H1 (cell line): ENCODE results near the gene UCHL5. TPM values are rescaled to one million over a fixed set of nuclear protein-coding genes. Genes with fewer than 3 reads are reported as not detected.

Experiments
- CTCF ChIA-PET: fragments of 300-600 bp; sonication (Branson Sonifier 250); formaldehyde crosslinking; loops from one replicate; lab custom pipeline; 2021; ENCODE audit not compliant: partially characterized antibody; lab: Charles Lee
- POLR2A ChIA-PET: fragments of 300-600 bp; sonication (Branson Sonifier 250); formaldehyde crosslinking; loops from one replicate; lab custom pipeline; 2021; ENCODE audit warnings: inconsistent platforms; ENCODE audit not compliant: partially characterized antibody; lab: Charles Lee
- DNase-seq, 2 experiments: peaks; one replicate each; pipeline versions ENCODE4 v3.0.0 to v3.0.0-alpha.2; 2010 to 2022; ENCODE audit warnings: low spot score in 2 of 2, low read depth in 1 of 2, mixed read lengths in 1 of 2
- FAIRE-seq: peaks from 2 replicates; lab custom pipeline; 2011; peaks lifted over from hg19 to GRCh38; lab: Jason Lieb, UNC
- H2AFZ ChIP-seq: 2 replicates; pipeline ENCODE4 v1.8.1; 2012; ENCODE audit warnings: low read length, inconsistent platforms
- H2AK5ac ChIP-seq: 2 replicates; pipeline ENCODE4 v1.6.1; 2013; ENCODE audit warnings: low read depth, low read length
- H2BK120ac ChIP-seq: replicated peaks from 2 replicates; pipeline ENCODE3; 2013; ENCODE audit warnings: low read depth, low read length, inconsistent platforms
- H2BK12ac ChIP-seq: 2 replicates; pipeline ENCODE4 v1.6.1; 2013; ENCODE audit warnings: low read depth, low read length
- H2BK15ac ChIP-seq: 2 replicates; pipeline ENCODE4 v1.6.1; 2013; ENCODE audit warnings: low read length
- H2BK20ac ChIP-seq: 2 replicates; pipeline ENCODE4 v1.6.1; 2013; ENCODE audit warnings: low read length
- H2BK5ac ChIP-seq: 2 replicates; pipeline ENCODE4 v1.6.1; 2013; ENCODE audit warnings: low read depth, low read length
- H3K14ac ChIP-seq: 2 replicates; pipeline ENCODE4 v1.6.1; 2013; ENCODE audit warnings: inconsistent platforms; ENCODE audit not compliant: insufficient read length
- H3K18ac ChIP-seq: 2 replicates; pipeline ENCODE4 v1.6.1; 2013; ENCODE audit warnings: low read length; ENCODE audit errors: extremely low read depth
- H3K23ac ChIP-seq: 2 replicates; pipeline ENCODE4 v1.6.1; 2013; ENCODE audit warnings: inconsistent platforms; ENCODE audit not compliant: insufficient read length
- H3K23me2 ChIP-seq: 2 replicates; pipeline ENCODE4 v1.6.1; 2013; ENCODE audit warnings: low read depth, low read length
- H3K27ac ChIP-seq: 2 replicates; pipeline ENCODE4 v1.6.1; 2011; ENCODE audit warnings: low read depth, low read length, inconsistent platforms
- H3K27me3 ChIP-seq, 4 experiments: replicated peaks in 1 of 4; 1 replicate in 1 of 4; 2 replicates in 3 of 4; pipeline versions ENCODE4 v1.6.1 to v1.8.1; 2011 to 2013; ENCODE audit warnings: low read length in 3 of 4, mild to moderate bottlenecking in 3 of 4, inconsistent platforms in 2 of 4, mixed read lengths in 2 of 4, moderate library complexity in 1 of 4; ENCODE audit not compliant: control insufficient read depth in 3 of 4, insufficient read depth in 3 of 4; ENCODE audit errors: extremely low read depth in 1 of 4
- H3K36me3 ChIP-seq, 4 experiments: 2 replicates each; pipeline versions ENCODE4 v1.6.1 to v1.8.1; 2011 to 2013; ENCODE audit warnings: mild to moderate bottlenecking in 4 of 4, low read length in 3 of 4, moderate library complexity in 2 of 4, control low read depth in 1 of 4, inconsistent platforms in 1 of 4; ENCODE audit not compliant: insufficient read depth in 4 of 4, control insufficient read depth in 2 of 4
- H3K4ac ChIP-seq: replicated peaks from 2 replicates; pipeline ENCODE3; 2013; ENCODE audit warnings: low read length, low read depth, mixed read lengths, inconsistent platforms; ENCODE audit not compliant: insufficient read length
- H3K4me1 ChIP-seq, 4 experiments: replicated peaks in 1 of 4; 1 replicate in 1 of 4; 2 replicates in 3 of 4; pipeline versions ENCODE4 v1.6.1 to v1.8.1; 2011 to 2013; ENCODE audit warnings: low read length in 3 of 4, inconsistent platforms in 2 of 4, mixed read lengths in 1 of 4; ENCODE audit not compliant: insufficient read depth in 4 of 4, control insufficient read depth in 3 of 4
- H3K4me2 ChIP-seq, 2 experiments: 2 replicates each; pipeline versions ENCODE4 v1.6.1 to v1.8.1; 2011 to 2013; ENCODE audit warnings: low read depth in 2 of 2, low read length in 2 of 2, control low read depth in 1 of 2, inconsistent platforms in 1 of 2, mild to moderate bottlenecking in 1 of 2; ENCODE audit not compliant: insufficient read depth in 1 of 2
- H3K4me3 ChIP-seq, 4 experiments: fragments of 200-600, 300-600 bp in 1 of 4; sonication (generic), shearing (Covaris generic), sonication (Bioruptor Twin) in 1 of 4; 2 replicates each; pipeline versions ENCODE4 v1.5.1 to v1.8.1; 2011 to 2016; ENCODE audit warnings: low read length in 4 of 4, low read depth in 3 of 4, control low read depth in 2 of 4, inconsistent platforms in 2 of 4, mild to moderate bottlenecking in 2 of 4, mixed read lengths in 1 of 4, moderate library complexity in 1 of 4; ENCODE audit not compliant: insufficient read depth in 2 of 4; ENCODE audit errors: extremely low read depth in 1 of 4
- H3K56ac ChIP-seq: replicated peaks from 2 replicates; pipeline ENCODE3; 2013; ENCODE audit warnings: low read depth, mild to moderate bottlenecking, mixed read lengths, low read length, inconsistent platforms; ENCODE audit not compliant: insufficient read length
- H3K79me1 ChIP-seq: 2 replicates; pipeline ENCODE4 v1.6.1; 2013; ENCODE audit warnings: low read depth, low read length, control low read depth
- H3K79me2 ChIP-seq, 2 experiments: 2 replicates each; pipeline versions ENCODE4 v1.6.1 to v1.8.1; 2012 to 2013; ENCODE audit warnings: low read length in 2 of 2, mild to moderate bottlenecking in 2 of 2, inconsistent platforms in 1 of 2; ENCODE audit not compliant: insufficient read depth in 2 of 2, control insufficient read depth in 1 of 2
- H3K9ac ChIP-seq, 4 experiments: replicated peaks in 1 of 4; 1 replicate in 1 of 4; 2 replicates in 3 of 4; pipeline versions ENCODE4 v1.6.1 to v1.8.1; 2011 to 2013; ENCODE audit warnings: low read depth in 3 of 4, low read length in 3 of 4, control low read depth in 2 of 4, mild to moderate bottlenecking in 2 of 4, moderate library complexity in 2 of 4, inconsistent platforms in 1 of 4; ENCODE audit errors: extremely low read depth in 1 of 4
- H3K9me3 ChIP-seq, 2 experiments: 2 replicates each; pipeline versions ENCODE4 v1.6.1 to v1.8.1; 2012 to 2013; ENCODE audit warnings: mild to moderate bottlenecking in 2 of 2, moderate library complexity in 2 of 2, control low read depth in 1 of 2, inconsistent platforms in 1 of 2, low read depth in 1 of 2, low read length in 1 of 2, mixed read lengths in 1 of 2; ENCODE audit not compliant: insufficient read depth in 2 of 2
- H4K20me1 ChIP-seq, 2 experiments: replicated peaks in 1 of 2; 2 replicates each; pipeline versions ENCODE3 to v1.8.1; 2011 to 2013; ENCODE audit warnings: inconsistent platforms in 2 of 2, low read length in 2 of 2, mild to moderate bottlenecking in 1 of 2; ENCODE audit not compliant: insufficient read depth in 2 of 2, control insufficient read depth in 1 of 2
- H4K5ac ChIP-seq: 2 replicates; pipeline ENCODE4 v1.6.1; 2013; ENCODE audit warnings: low read length, low read depth, mixed read lengths, inconsistent platforms; ENCODE audit not compliant: insufficient read length
- H4K8ac ChIP-seq: 2 replicates; pipeline ENCODE4 v1.8.0; 2013; ENCODE audit warnings: mild to moderate bottlenecking, moderate library complexity, low read length, inconsistent platforms; ENCODE audit not compliant: insufficient read depth; ENCODE audit errors: extremely low read depth
- H4K91ac ChIP-seq: replicated peaks from 2 replicates; pipeline ENCODE3; 2013; ENCODE audit warnings: low read length, mixed read lengths, inconsistent platforms; ENCODE audit not compliant: insufficient read length
- BACH1 ChIP-seq: IDR thresholded peaks from 2 replicates; pipeline ENCODE4 v1.6.1; 2012; ENCODE audit warnings: low read length, improper control_type of control experiment
- CBX5 ChIP-seq: fragments of 300-800, 300-1000 bp; sonication (generic); IDR thresholded peaks from 2 replicates; pipeline ENCODE4 v1.7.1; 2016; ENCODE audit warnings: antibody characterized with exemption, low read length, low read depth
- CHD1 ChIP-seq: IDR thresholded peaks from 2 replicates; pipeline ENCODE4 v1.6.1; 2012; ENCODE audit warnings: low read depth, low read length, improper control_type of control experiment
- E2F6 ChIP-seq: IDR thresholded peaks from 2 replicates; pipeline ENCODE4 v1.6.1; 2012; ENCODE audit warnings: inconsistent platforms
- EP300 ChIP-seq, 2 experiments: IDR thresholded peaks; 1 replicate in 1 of 2; 2 replicates in 1 of 2; pipeline ENCODE4 v1.6.1; 2011 to 2012; ENCODE audit warnings: low read depth in 2 of 2, low read length in 2 of 2, mild to moderate bottlenecking in 2 of 2, borderline replicate concordance in 1 of 2, inconsistent platforms in 1 of 2, moderate library complexity in 1 of 2
- GABPA ChIP-seq: IDR thresholded peaks from 2 replicates; pipeline ENCODE4 v1.6.1; 2011; ENCODE audit warnings: mild to moderate bottlenecking, low read length, moderate library complexity, borderline replicate concordance; ENCODE audit not compliant: insufficient read depth
- JUND ChIP-seq: IDR thresholded peaks from 2 replicates; pipeline ENCODE4 v1.6.1; 2011; ENCODE audit warnings: mild to moderate bottlenecking, improper control_type of control experiment, low read length
- POLR2A ChIP-seq, 2 experiments: IDR thresholded peaks; 1 replicate in 1 of 2; 2 replicates in 1 of 2; pipeline ENCODE4 v1.6.1; 2011; ENCODE audit warnings: low read depth in 2 of 2, low read length in 2 of 2, mild to moderate bottlenecking in 2 of 2; ENCODE audit errors: control extremely low read depth in 1 of 2
- SIX5 ChIP-seq: IDR thresholded peaks from 2 replicates; pipeline ENCODE4 v1.6.1; 2011; ENCODE audit warnings: mild to moderate bottlenecking, low read depth, low read length
- TAF7 ChIP-seq: optimal IDR thresholded peaks from 2 replicates; pipeline ENCODE3; 2011; ENCODE audit warnings: low read depth, mild to moderate bottlenecking, inconsistent platforms, low read length, moderate library complexity, borderline replicate concordance
- TEAD4 ChIP-seq: IDR thresholded peaks from 2 replicates; pipeline ENCODE4 v1.6.1; 2012; ENCODE audit warnings: low read depth, low read length, inconsistent platforms, mixed read lengths
- USF2 ChIP-seq: IDR thresholded peaks from 2 replicates; pipeline ENCODE4 v1.6.1; 2011; ENCODE audit warnings: low read length, improper control_type of control experiment
- ZNF274 ChIP-seq: IDR thresholded peaks from 2 replicates; pipeline ENCODE4 v1.7.0; 2012; ENCODE audit warnings: low read length, borderline replicate concordance; ENCODE audit errors: extremely low read depth
- WGBS, 2 experiments: shearing (Covaris generic) in 1 of 2; methylation state at CpG; one replicate each; pipeline versions ENCODE4 v1.1.6 to v1.1.7; 2013 to 2015; ENCODE audit warnings: low lambda C conversion rate in 2 of 2, mixed read lengths in 2 of 2, inconsistent platforms in 1 of 2, low coverage in 1 of 2, missing lambda C conversion rate in 1 of 2; ENCODE audit not compliant: insufficient replicate concordance in 2 of 2, insufficient coverage in 1 of 2, insufficient read length in 1 of 2; ENCODE audit errors: extremely low coverage in 1 of 2, missing lambda C conversion rate in 1 of 2; 5-methylcytosine and 5-hydroxymethylcytosine counted together
- polyA plus RNA-seq, 7 experiments: library from polyadenylated mRNA; depleted of rRNA in 3 of 7; stranded (reverse) in 5 of 7; unstranded in 2 of 7; fragments of >200 nt in 5 of 7; fragments of 200-250 nt in 2 of 7; gene quantifications; 1 replicate in 5 of 7; 2 replicates in 1 of 7; 4 replicates in 1 of 7; pipeline versions ENCODE4 v1.2.1 to v1.2.3, GENCODE V29; 2011 to 2013; ENCODE audit warnings: missing spikeins in 2 of 7, mixed read lengths in 2 of 7
- total RNA-seq: library from RNA; stranded (reverse); fragmentation: NEBNext Ultra II Directional; extraction: Animal tissue kit (Norgen Biotek cat#: 25700); gene quantifications from 2 replicates; pipeline ENCODE4 v1.2.1, GENCODE V29; 2021

UCHL5 gene
- total and polyA plus RNA-seq, 2 of the 8 experiments (the other 6 are each of a cell fraction or from before 2014, with no cell fraction given), result 12.0 to 40.0 TPM

- Histone ChIP-seq H3K79me2 (no peaks in the 10 kb centered on the region), H4K8ac (no peak overlapping the region), H3K18ac (no peak overlapping the region), H3K9me3 (peaks cover 0 to 4% of the 10 kb centered on the region in 2 experiments; a peak in 1 of 4 replicates), H3K4ac (no peak overlapping the region), H3K27me3 (no peaks in the 10 kb centered on the region), H3K4me2 (no peak overlapping the region), H2AFZ (no peak overlapping the region), H3K36me3 (no peaks in the 10 kb centered on the region), H3K9ac (no peak overlapping the region), H2BK12ac (no peak overlapping the region), H4K5ac (no peak overlapping the region), H2BK15ac (no peak overlapping the region), H3K4me3 (no peak overlapping the region), H3K14ac (no peak overlapping the region), H2AK5ac (no peak overlapping the region), H4K91ac (no peak overlapping the region), H3K23me2 (no peaks in the 10 kb centered on the region), H3K23ac (no peak overlapping the region), H4K20me1 (no peaks in the 10 kb centered on the region), H3K56ac (no peak overlapping the region), H2BK20ac (no peak overlapping the region), H2BK5ac (no peak overlapping the region), H3K4me1 (no peaks in the 10 kb centered on the region), H2BK120ac (no peak overlapping the region), H3K79me1 (no peaks in the 10 kb centered on the region), H3K27ac (no peak overlapping the region)
- DNase-seq (no peak), FAIRE-seq (no peak)
- ChIA-PET CTCF (interaction anchor here (1.3 to 3.1 kb wide), 3 partner anchors 8 to 198 kb away, joined by 3 to 13 read pairs (median 4); no protein-coding TSS in a partner anchor), POLR2A (no interaction called here)
- WGBS, 2 experiments, result 88% methylated on average over 5 of the region's 5 CpGs; no CpG with 5 or more reads in 1 of the 2 experiments
- TF ChIP-seq USF2 (no peak), EP300 (IDR thresholded peaks at IDR 0.05; ENCODE audit: borderline replicate concordance in 1 of 2, low read depth in 2 of 2, low read length in 2 of 2) (no peak), E2F6 (no peak), CHD1 (no peak), CBX5 (no peak), SIX5 (no peak), TAF7 (no peak), ZNF274 (no peak), POLR2A (IDR thresholded peaks at IDR 0.05; ENCODE audit: control extremely low read depth in 1 of 2, low read depth in 2 of 2, low read length in 2 of 2) (no peak), JUND (no peak), BACH1 (no peak), GABPA (no peak), TEAD4 (no peak)
Observed at GRCh38 chr1:193005785-193006184, 53.4 kb downstream of the UCHL5 start.
